ENCODE measurements around the gene TNFRSF1A.

The TNFRSF1A gene

GRCh38 chr12:6321905-6322304, 20.0 kb downstream of the TNFRSF1A start:
- no peak overlapping the region for H3K4me3 ChIP-seq (ENCODE audit: low read length)
- TF ChIP-seq CTCF (IDR thresholded peaks at IDR 0.05; ENCODE audit: insufficient read depth, low read depth, low read length, missing control alignments): no peak
- peak; percentile 55 for DNase-seq (ENCODE audit: low read depth)

- TF ChIP-seq CTCF (IDR thresholded peaks at IDR 0.05; ENCODE audit: insufficient read depth, low read depth, low read length, missing control alignments): no peak
- no peak for DNase-seq (ENCODE audit: low read depth)
- no peak overlapping the region for H3K4me3 ChIP-seq (ENCODE audit: low read length)
Observed at GRCh38 chr12:6319446-6319845, 22.4 kb downstream of the TNFRSF1A start.

GRCh38 chr12:6318440-6318879, 23.4 kb downstream of the TNFRSF1A start:
- TF ChIP-seq CTCF (IDR thresholded peaks at IDR 0.05; ENCODE audit: insufficient read depth, low read depth, low read length, missing control alignments): no peak
- H3K4me3 ChIP-seq (ENCODE audit: low read length): no peak overlapping the region
- DNase-seq (ENCODE audit: low read depth): no peak

- no peak for TF ChIP-seq CTCF (IDR thresholded peaks at IDR 0.05; ENCODE audit: insufficient read depth, low read depth, low read length, missing control alignments)
- DNase-seq (ENCODE audit: low read depth): no peak
Observed at GRCh38 chr12:6317693-6318439, 24.0 kb downstream of the TNFRSF1A start.

GRCh38 chr12:6316921-6317692, 24.8 kb downstream of the TNFRSF1A start:
- TF ChIP-seq CTCF (IDR thresholded peaks at IDR 0.05; ENCODE audit: insufficient read depth, low read depth, low read length, missing control alignments): no peak
- no peak for DNase-seq (ENCODE audit: low read depth)
- no peak overlapping the region for H3K4me3 ChIP-seq (ENCODE audit: low read length)

More at GRCh38 chr12:6317693-6318439, 24.0 kb downstream of the TNFRSF1A start:
- H3K4me3 ChIP-seq (ENCODE audit: low read length): no peak overlapping the region

GRCh38 chr12:6315704-6316597, 25.9 kb downstream of the TNFRSF1A start:
- no peak overlapping the region for H3K4me3 ChIP-seq (ENCODE audit: low read length)
- no peak for DNase-seq (ENCODE audit: low read depth)
- TF ChIP-seq CTCF (IDR thresholded peaks at IDR 0.05; ENCODE audit: insufficient read depth, low read depth, low read length, missing control alignments): no peak
